CD14-positive monocyte (primary cell): ENCODE data around the gene PTPRE. TPM values are rescaled to one million over a fixed set of nuclear protein-coding genes. Genes with fewer than 3 reads are reported as not detected.

Source experiments
- DNase-seq, 3 donors: peaks; one replicate each; pipeline ENCODE4 v3.0.0-alpha.2; 2011 to 2022
- H2AFZ ChIP-seq: 2 replicates; pipeline ENCODE4 v1.6.0; 2012; ENCODE audit warnings: mild to moderate bottlenecking, low read depth, low read length, inconsistent platforms; ENCODE audit not compliant: insufficient read depth, poor library complexity, severe bottlenecking
- H3K27ac ChIP-seq, 2 donors: 1 replicate in 1 of 2; 2 replicates in 1 of 2; pipeline ENCODE4 v1.5.1; 2012 to 2013; ENCODE audit warnings: low read length in 2 of 2, control low read depth in 1 of 2, inconsistent platforms in 1 of 2, low read depth in 1 of 2, mild to moderate bottlenecking in 1 of 2
- H3K27me3 ChIP-seq, 2 donors: one replicate each; pipeline versions ENCODE4 v1.6.0 to v1.6.1; 2011 to 2013; ENCODE audit warnings: low read length in 2 of 2; ENCODE audit not compliant: control insufficient read depth in 2 of 2, insufficient read depth in 2 of 2
- H3K36me3 ChIP-seq, 2 donors: replicated peaks in 1 of 2; 1 replicate in 1 of 2; 2 replicates in 1 of 2; pipeline versions ENCODE4 v1.5.1 to v1.6.1; 2012 to 2013; ENCODE audit warnings: low read length in 2 of 2, control low read depth in 1 of 2, inconsistent platforms in 1 of 2, mild to moderate bottlenecking in 1 of 2; ENCODE audit not compliant: insufficient read depth in 2 of 2, control insufficient read depth in 1 of 2
- H3K4me1 ChIP-seq, 2 donors: 1 replicate in 1 of 2; 2 replicates in 1 of 2; pipeline versions ENCODE4 v1.5.1 to v1.6.1; 2012 to 2013; ENCODE audit warnings: low read length in 2 of 2, control low read depth in 1 of 2, inconsistent platforms in 1 of 2, mild to moderate bottlenecking in 1 of 2, moderate library complexity in 1 of 2; ENCODE audit not compliant: insufficient read depth in 2 of 2, control insufficient read depth in 1 of 2
- H3K4me2 ChIP-seq: replicated peaks from 2 replicates; pipeline ENCODE3; 2012; ENCODE audit warnings: low read length, moderate library complexity, mild to moderate bottlenecking; ENCODE audit not compliant: poor library complexity, severe bottlenecking; ENCODE audit errors: extremely low read depth
- H3K4me3 ChIP-seq, 3 experiments: fragments of 200-600 bp in 1 of 3; sonication (generic) in 1 of 3; replicated peaks in 1 of 3; 1 replicate in 2 of 3; 2 replicates in 1 of 3; pipeline ENCODE4 v1.5.1; 2011 to 2013; ENCODE audit warnings: low read length in 3 of 3, mild to moderate bottlenecking in 3 of 3, control low read depth in 2 of 3, low read depth in 2 of 3, inconsistent platforms in 1 of 3, moderate library complexity in 1 of 3
- H3K79me2 ChIP-seq: 2 replicates; pipeline ENCODE4 v1.6.0; 2012; ENCODE audit warnings: mild to moderate bottlenecking, control low read depth, inconsistent platforms, low read length, moderate library complexity; ENCODE audit not compliant: insufficient read depth
- H3K9ac ChIP-seq: 2 replicates; pipeline ENCODE4 v1.6.0; 2017; ENCODE audit warnings: low read length, mild to moderate bottlenecking; ENCODE audit not compliant: insufficient read depth, poor library complexity, severe bottlenecking
- H3K9me3 ChIP-seq, 2 donors: replicated peaks in 1 of 2; 1 replicate in 1 of 2; 2 replicates in 1 of 2; pipeline versions ENCODE4 v1.5.1 to v1.6.1; 2012 to 2013; ENCODE audit warnings: low read length in 2 of 2, control low read depth in 1 of 2; ENCODE audit not compliant: control insufficient read depth in 1 of 2, insufficient read depth in 1 of 2
- H4K20me1 ChIP-seq: 2 replicates; pipeline ENCODE4 v1.6.0; 2012; ENCODE audit warnings: mild to moderate bottlenecking, low read length, control low read depth, moderate library complexity; ENCODE audit not compliant: insufficient read depth
- H3K27ac Mint-ChIP-seq, 7 donors: one replicate each; pipeline ENCODE4 v1.8.0; 2020; ENCODE audit warnings: mild to moderate bottlenecking in 7 of 7, mixed read lengths in 7 of 7, moderate library complexity in 6 of 7, inconsistent platforms in 2 of 7
- H3K27me3 Mint-ChIP-seq, 3 donors: one replicate each; pipeline ENCODE4 v1.8.0; 2021 to 2022; ENCODE audit warnings: low read depth in 3 of 3, mild to moderate bottlenecking in 3 of 3, mixed read lengths in 3 of 3, moderate library complexity in 3 of 3, inconsistent platforms in 1 of 3
- H3K36me3 Mint-ChIP-seq, 2 donors: one replicate each; pipeline ENCODE4 v1.8.0; 2020; ENCODE audit warnings: mixed read lengths in 2 of 2, inconsistent platforms in 1 of 2, mild to moderate bottlenecking in 1 of 2
- H3K4me1 Mint-ChIP-seq: one replicate; pipeline ENCODE4 v1.8.0; 2020; ENCODE audit warnings: mild to moderate bottlenecking, mixed read lengths
- H3K4me3 Mint-ChIP-seq, 2 donors: one replicate each; pipeline ENCODE4 v1.8.0; 2020; ENCODE audit warnings: mild to moderate bottlenecking in 2 of 2, mixed read lengths in 2 of 2, moderate library complexity in 1 of 2
- H3K9me3 Mint-ChIP-seq, 7 donors: one replicate each; pipeline ENCODE4 v1.8.0; 2020 to 2022; ENCODE audit warnings: mixed read lengths in 7 of 7, mild to moderate bottlenecking in 6 of 7, moderate library complexity in 6 of 7, inconsistent platforms in 2 of 7
- CTCF ChIP-seq: fragments of 200-600 bp; IDR thresholded peaks from one replicate; pipeline ENCODE4 v1.8.0; 2022; ENCODE audit warnings: antibody characterized with exemption, mild to moderate bottlenecking
- WGBS: methylation state at CpG from one replicate; pipeline ENCODE4 v1.1.5; 2013; ENCODE audit warnings: missing lambda C conversion rate; ENCODE audit not compliant: insufficient coverage; 5-methylcytosine and 5-hydroxymethylcytosine counted together
- intact Hi-C, 2 donors: fragments of 100-400 bp; cut with micrococcal nuclease; formaldehyde crosslinking; loops; one replicate each; pipeline versions ENCODE4 v1.15.0 to v1.15.1; 2023
- polyA plus RNA-seq, 3 donors: library from polyadenylated mRNA; depleted of rRNA in 1 of 3; unstranded in 2 of 3; stranded (reverse) in 1 of 3; fragments of 300-500 nt in 2 of 3; fragments of >200 nt in 1 of 3; fragmentation: Illumina TruSeq in 2 of 3; gene quantifications; 1 replicate in 2 of 3; 2 replicates in 1 of 3; pipeline ENCODE4 v1.2.3, GENCODE V29; 2012 to 2021

Gene PTPRE
- polyA plus RNA-seq, 3 donors = 95.2 to 271 (median 125) TPM

GRCh38 chr10:128009372-128010126, 102.6 kb downstream of the PTPRE start:
- intact Hi-C loops = loop anchor here in 1 of 2 donors (2.0 kb wide), 1 partner anchor 103 kb away; the partner anchor contains the start of gene PTPRE
- H3K27me3 Mint-ChIP-seq = peaks cover 0 to 2% (median 0%) of the 10 kb centered on the region in 3 donors
- H3K27ac ChIP-seq = no peak overlapping the region
- H3K36me3 ChIP-seq = peaks cover 0 to 11% of the 10 kb centered on the region in 2 donors
- TF ChIP-seq CTCF = no peak
- H3K4me3 Mint-ChIP-seq = no peak overlapping the region
- H3K9me3 ChIP-seq = no peaks in the 10 kb centered on the region
- H3K4me1 Mint-ChIP-seq = peaks cover 35% of the 10 kb centered on the region
- H3K27ac Mint-ChIP-seq = peak overlapping the region in 2 of 7 donors; percentile 8 to 13
- no peaks in the 10 kb centered on the region for H3K27me3 ChIP-seq
- no peak overlapping the region for H3K4me2 ChIP-seq
- peaks cover 0 to 3% (median 0%) of the 10 kb centered on the region in 7 donors for H3K9me3 Mint-ChIP-seq
- H3K36me3 Mint-ChIP-seq = peaks cover 5 to 14% of the 10 kb centered on the region in 2 donors
- H3K4me1 ChIP-seq = peaks cover 11 to 21% of the 10 kb centered on the region in 2 donors
- DNase-seq = no peak
- no peak overlapping the region for H2AFZ ChIP-seq
- H3K4me3 ChIP-seq = no peak overlapping the region
- H3K79me2 ChIP-seq = peaks cover 24% of the 10 kb centered on the region
- no peak overlapping the region for H3K9ac ChIP-seq
- WGBS = 88% methylated on average over 12 of the region's 14 CpGs
- peaks cover 91% of the 10 kb centered on the region for H4K20me1 ChIP-seq

- peaks cover 0 to 2% (median 2%) of the 10 kb centered on the region in 3 donors for H3K27me3 Mint-ChIP-seq
- no peaks in the 10 kb centered on the region for H3K9me3 ChIP-seq
- intact Hi-C loops = loop anchor here (1.0 to 2.0 kb wide), 2 partner anchors 104 to 105 kb away; partner anchors contain the start of gene PTPRE (in 2 of the 2)
- H3K36me3 ChIP-seq = peaks cover 0 to 11% of the 10 kb centered on the region in 2 donors
- H3K9ac ChIP-seq = no peak overlapping the region
- DNase-seq = peak; percentile 71 to 82 (median 78)
- H3K36me3 Mint-ChIP-seq = peaks cover 2 to 15% of the 10 kb centered on the region in 2 donors
- H3K4me3 Mint-ChIP-seq = peak overlapping the region in 1 of 2 donors; percentile 81
- peak overlapping the region; percentile 23 for H3K4me2 ChIP-seq
- H3K79me2 ChIP-seq = peaks cover 20% of the 10 kb centered on the region
- peaks cover 91% of the 10 kb centered on the region for H4K20me1 ChIP-seq
- no peak overlapping the region for H2AFZ ChIP-seq
- no peak overlapping the region for H3K4me3 ChIP-seq
- peaks cover 11 to 13% of the 10 kb centered on the region in 2 donors for H3K4me1 ChIP-seq
- peak overlapping the region in 1 of 7 donors; percentile 33 for H3K27ac Mint-ChIP-seq
- no peak overlapping the region for H3K27ac ChIP-seq
- no peaks in the 10 kb centered on the region for H3K27me3 ChIP-seq
- peak; percentile 97 for TF ChIP-seq CTCF
- H3K9me3 Mint-ChIP-seq = peaks cover 0 to 3% (median 0%) of the 10 kb centered on the region in 7 donors
- WGBS = 11% methylated on average over 25 of the region's 27 CpGs
- H3K4me1 Mint-ChIP-seq = peaks cover 22% of the 10 kb centered on the region
These were observed 104.4 kb downstream of the PTPRE start for GRCh38 chr10:128011059-128011979.
